CD4-positive, alpha-beta T cell treated with Interleukin-15 for 1 hour (primary cell): ENCODE measurements around the gene EXO5.
"Not testable (repeated sequence)": the region's sequence is repeated elsewhere in the genome, so short reads cannot be mapped to it uniquely, and the experiment has no call there.

Experiments
- DNase-seq: peaks from one replicate; pipeline ENCODE4 v3.0.0-alpha.2; 2020

Gene EXO5

GRCh38 chr1:40554807-40555206 is 46.2 kb downstream of the EXO5 start:
- DNase-seq: not testable (repeated sequence)

GRCh38 chr1:40556121-40556520 is 47.6 kb downstream of the EXO5 start:
- no peak for DNase-seq

GRCh38 chr1:40558241-40558640 is 49.7 kb downstream of the EXO5 start:
- not testable (repeated sequence) for DNase-seq

DNA sequence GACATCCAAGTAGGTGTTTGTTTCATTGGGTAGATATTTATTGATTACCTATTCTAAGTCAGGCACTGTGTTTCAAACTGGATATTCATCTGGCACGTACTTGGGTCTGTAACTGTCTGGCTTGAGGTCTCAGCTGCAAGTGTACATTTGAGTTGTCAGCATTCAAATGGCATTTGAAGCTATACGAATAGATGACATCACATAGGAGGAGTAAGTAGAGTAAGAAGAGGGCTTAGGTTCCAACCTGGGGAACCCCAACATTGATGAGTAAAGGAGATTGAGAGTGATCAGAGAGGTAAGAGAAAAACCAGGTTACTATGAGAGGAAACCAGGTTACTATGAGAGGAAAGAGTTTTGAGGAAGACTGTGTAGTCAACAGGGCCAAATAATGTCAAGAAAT is 53.6 kb downstream of the EXO5 start:
- DNase-seq: no peak

DNA sequence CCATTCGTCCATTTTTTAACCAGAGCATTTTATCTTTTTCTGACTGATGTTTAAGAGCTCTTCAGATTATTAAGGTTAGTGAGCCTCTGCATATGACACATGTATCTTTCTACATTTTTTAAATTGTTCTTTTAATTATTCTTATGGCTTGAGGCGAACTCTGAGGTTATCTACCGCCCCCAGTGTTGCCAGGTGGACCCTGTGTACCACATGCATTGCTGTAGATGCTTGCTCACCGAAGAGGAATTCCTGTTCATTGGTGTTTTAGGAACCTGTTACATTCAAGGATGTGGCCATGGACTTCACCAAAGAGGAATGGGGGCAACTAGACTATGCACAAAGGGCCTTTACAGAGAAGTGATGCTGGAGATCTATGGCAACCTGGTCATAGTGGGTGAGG is 54.7 kb downstream of the EXO5 start:
- no peak for DNase-seq

GRCh38 chr1:40564506-40564905 is 55.9 kb downstream of the EXO5 start:
- DNase-seq: no peak

- no peak for DNase-seq
Observed at GRCh38 chr1:40564913-40565312, 56.3 kb downstream of the EXO5 start.
